HG02885 (cell line): Measurements from ENCODE around the gene MAEA.
"Not testable (repeated sequence)": the region's sequence is repeated elsewhere in the genome, so short reads cannot be mapped to it uniquely, and the experiment has no call there.

ENCODE experiments used
- ATAC-seq: cut with Tn5 transposase; IDR thresholded peaks from one replicate; pipeline ENCODE4 v1.9.1; 2021; ENCODE audit warnings: mild to moderate bottlenecking; ENCODE audit not compliant: unreplicated experiment, poor library complexity

The MAEA gene

DNA sequence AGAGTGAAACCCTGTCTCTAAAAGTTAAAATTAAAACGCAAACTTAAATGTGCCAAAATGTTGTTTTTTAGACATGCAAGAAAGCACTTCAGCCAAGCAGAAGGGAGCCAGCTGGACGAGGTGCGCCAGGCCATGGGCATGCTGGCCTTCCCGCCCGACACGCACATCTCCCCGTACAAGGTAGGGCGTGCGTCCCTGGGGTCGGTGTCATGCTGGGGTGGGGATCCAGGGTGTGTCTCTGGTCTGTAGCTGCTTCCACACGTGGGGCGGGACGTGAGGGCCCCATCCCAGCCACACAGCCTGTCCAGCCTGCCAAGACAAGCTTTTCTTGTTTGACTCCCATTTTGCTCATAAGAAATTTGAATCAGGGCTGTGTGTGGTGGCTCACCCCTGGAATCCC lies 43.0 kb downstream of the MAEA start:
- no peak for ATAC-seq

DNA sequence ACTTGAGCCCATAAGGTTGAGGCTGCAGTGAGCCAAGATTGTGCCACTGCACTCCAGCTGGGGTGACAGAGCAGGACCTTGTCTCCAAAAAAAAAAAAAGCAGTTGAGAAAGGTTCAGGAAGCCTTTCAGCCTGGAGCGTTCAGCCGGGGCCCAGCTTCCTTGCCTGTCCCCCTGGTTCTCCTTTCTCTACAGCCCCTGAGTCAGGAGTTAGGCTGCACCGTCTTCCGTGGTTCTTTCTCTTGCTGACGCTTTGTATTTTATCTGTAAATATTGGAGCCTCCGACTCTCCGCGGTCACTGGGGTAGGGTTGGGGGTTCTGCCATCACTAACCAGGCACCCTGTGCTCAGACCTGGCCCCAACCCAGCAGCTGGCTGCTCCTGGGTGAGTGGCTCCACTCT lies 43.6 kb downstream of the MAEA start:
- ATAC-seq = no peak

DNA sequence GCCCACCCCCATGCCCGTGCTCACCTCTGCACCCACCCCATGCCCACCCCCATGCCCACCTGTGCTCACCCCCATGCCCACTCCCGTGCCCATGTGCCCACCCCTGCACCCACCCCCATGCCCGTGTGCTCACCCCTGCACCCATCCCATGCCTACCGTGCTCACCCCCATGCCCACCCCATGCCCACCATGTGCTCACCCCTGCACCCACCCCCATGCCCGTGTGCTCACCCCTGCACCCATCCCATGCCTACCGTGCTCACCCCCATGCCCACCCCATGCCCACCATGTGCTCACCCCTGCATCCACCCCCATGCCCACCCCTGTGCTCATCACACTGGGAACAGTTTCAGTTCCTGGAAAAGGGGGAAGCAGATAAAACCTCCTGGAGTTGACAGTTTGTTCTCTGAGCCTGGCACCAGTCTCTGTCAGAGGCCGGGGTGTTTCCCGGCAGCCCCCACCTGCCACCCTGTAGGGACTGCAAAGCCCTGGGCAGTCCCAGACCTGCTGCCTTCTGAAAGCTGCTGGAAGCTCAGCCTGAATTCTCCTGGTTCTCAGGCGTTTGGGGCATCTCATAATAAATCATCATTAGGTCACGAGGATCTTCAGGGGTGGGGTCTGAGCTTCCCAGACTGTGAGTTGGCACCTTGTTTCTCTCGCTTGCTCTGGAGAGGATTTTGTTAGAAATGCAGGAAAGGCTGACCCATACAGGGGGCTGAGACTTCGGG lies 44.3 kb downstream of the MAEA start:
- not testable (repeated sequence) for ATAC-seq

DNA sequence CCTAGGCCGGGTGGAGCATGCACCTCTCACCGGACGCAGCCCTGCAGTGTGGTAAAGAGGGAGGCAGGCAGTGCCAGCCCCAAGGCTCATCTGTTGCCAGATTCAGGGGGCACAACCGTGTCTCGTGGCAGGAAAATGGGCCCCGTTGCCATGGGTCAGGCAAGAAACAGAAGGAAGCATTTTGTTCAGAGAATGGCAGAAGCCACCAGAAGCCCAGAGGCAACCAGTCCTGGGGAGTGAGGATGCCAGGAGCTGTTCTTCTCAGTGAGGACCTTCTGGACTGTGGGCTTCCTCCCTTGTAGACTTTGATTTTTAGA lies 44.8 kb downstream of the MAEA start:
- ATAC-seq = no peak

DNA sequence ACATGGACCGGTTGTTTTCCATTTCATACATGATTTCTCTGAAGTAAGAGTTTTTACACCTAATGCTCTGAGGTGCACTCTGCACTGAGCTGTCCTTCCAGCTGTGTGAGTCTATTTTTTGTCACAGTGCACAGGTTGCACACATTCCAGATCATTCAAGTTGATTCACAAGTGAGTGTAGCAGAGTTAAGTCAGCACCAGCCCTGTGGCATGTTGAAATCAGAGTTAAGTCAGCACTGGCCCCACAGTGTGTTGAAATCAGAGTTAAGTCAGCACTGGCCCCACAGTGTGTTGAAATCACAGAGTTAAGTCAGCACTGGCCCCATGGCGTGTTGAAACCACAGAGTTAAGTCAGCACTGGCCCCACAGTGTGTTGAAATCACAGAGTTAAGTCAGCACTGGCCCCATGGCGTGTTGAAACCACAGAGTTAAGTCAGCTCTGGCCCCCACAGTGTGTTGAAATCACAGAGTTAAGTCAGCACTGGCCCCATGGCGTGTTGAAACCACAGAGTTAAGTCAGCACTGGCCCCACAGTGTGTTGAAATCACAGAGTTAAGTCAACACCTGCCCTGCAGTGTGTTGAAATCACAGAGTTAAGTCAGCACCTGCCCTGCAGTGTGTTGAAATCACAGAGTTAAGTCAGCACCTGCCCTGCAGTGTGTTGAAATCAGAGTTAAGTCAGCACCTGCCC lies 45.6 kb downstream of the MAEA start:
- not testable (repeated sequence) for ATAC-seq

DNA sequence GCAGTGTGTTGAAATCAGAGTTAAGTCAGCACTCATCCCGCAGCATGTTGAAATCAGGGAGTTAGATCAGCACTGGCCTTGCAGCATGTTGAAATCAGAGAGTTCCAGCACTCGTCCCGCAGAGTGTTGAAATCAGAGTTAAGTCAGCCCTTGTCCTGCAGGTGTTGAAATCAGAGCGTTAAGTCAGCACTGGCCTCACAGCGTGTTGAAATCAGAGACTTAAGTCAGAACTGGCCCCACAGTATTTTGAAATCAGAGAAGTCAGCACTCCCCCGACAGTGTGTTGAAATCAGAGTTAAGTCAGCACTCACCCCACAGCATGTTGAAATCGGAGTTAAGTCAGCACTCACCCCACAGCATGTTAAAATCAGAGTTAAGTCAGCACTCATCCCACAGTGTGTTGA lies 46.4 kb downstream of the MAEA start:
- ATAC-seq = no peak

DNA sequence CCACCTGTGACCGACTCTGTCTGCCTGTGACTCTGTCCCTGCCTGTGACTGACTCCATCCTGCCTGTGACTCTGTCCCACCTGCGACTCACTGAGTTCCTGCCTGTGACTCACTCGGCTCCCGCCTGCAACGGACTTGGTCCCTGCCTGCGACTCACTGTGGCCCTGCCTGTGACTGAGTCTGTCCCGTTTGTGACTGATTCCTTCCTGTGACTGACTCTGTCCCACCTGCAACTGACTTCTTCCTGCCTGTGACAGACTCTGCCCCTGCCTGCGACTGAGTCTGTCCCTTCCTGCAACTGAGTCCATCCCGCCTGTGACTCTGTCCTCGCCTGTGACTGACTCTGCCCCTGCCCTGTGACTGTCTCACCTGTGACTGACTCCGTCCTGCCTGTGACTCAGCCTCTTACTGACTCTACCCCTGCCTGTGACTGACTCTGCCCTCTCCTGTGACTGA lies 47.7 kb downstream of the MAEA start:
- no peak for ATAC-seq

DNA sequence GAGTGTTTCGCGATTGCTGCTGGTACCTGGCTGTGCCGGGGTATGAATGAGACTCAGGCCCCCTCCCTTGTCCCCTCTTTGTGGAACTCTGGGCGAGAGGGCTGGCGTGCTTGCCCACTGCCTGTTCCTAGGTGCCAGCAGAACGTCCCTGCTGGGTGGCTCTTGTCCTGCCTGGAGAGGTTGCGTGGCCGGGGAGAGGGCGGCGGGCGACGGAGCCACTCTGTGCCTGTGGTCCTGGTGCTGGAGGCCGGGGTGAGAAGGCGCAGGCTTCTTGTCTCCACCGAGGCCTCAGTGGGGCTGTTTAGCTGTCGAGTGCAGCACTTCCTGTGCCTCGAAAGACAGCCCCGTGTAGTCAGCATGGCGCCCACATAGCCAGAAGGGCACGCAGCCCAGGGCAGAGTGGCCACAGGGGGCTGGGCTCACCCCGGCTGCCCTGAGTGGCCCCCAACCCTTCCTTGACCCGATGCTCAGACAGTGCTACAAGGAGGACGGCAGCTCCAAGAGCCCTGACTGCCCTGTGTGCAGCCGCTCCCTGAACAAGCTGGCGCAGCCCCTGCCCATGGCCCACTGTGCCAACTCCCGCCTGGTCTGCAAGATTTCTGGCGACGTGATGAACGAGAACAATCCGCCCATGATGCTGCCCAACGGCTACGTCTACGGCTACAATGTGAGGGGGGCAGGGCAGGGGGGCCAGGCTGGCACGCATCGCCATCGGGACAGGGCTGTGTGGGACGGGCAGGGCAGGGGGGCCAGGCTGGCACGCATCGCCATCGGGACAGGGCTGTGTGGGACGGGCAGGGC lies 48.5 kb downstream of the MAEA start:
- no peak for ATAC-seq

DNA sequence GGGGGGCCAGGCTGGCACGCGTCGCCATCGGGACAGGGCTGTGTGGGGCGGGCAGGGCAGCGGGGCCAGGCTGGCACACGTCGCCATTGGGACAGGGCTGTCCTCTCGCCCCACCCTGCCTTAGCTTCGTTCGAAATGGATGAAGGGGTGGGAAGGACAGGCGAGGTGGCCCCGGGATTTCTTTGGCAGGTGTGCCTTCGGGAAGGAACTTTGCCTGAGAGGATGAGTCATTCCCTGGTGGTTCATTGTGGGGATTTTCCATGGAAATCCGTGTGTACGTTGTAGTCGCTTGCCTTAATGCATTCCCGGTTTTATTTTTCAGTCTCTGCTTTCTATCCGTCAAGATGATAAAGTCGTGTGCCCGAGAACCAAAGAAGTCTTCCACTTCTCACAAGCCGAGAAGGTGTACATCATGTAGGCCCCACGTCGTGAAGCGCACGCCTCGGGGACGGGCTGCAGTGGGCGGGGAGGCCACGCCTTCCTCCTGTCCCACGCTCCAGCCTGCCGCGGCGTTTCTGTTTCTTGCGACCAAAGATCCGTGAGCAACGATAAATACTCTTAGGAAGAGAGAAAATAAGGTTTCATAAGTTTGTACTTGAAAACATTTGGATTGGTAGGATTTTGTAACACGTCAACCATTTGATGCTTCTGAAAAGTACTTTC lies 49.2 kb downstream of the MAEA start:
- ATAC-seq = no peak

DNA sequence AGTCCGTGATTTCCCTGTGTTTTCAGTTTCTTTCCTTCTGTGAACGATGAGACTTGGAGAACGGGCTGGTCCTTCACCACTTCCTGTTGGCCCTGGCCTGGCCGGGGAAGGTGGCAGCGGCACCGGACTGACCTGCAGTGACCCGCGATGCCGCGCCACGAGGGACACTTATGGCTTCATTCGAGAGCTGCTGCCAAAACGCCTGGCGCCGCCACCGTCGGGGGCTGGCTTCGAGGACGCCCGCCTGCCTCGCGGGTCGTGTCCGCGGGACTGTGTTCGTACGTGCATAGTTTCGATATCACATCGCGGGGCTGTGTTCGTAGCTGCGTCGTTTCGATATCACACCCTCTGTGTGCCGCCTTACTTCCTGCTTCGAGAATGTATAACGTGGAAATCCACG lies 49.8 kb downstream of the MAEA start:
- ATAC-seq = no peak

DNA sequence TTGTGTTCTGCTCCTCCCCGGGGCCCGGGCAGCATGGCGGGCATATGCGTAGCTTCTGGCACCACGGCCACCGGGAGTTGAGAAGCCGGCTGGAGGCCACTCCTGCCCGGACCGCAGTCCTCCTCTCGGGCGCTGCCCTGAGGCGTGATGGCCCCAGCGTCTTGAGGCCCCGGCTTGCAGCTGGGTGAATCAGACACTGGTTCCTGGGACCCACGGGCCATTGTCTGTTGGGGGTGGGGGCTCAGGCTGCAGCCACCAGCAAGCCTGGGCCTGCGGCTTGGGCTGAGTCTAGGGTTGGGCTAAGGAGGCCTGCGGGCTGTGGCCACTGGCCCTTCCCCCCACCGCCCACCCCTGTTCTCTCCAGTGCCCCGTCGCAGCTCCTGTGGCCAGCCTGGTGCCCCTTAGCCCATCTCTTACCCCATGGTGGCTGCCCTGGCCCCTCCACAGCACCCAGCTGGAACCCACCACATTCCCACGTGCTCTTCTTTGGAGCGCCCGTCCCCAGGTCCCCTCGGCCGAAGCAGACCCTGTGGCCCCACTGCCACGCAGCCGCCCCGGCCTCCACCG lies 50.6 kb downstream of the MAEA start:
- ATAC-seq = no peak

DNA sequence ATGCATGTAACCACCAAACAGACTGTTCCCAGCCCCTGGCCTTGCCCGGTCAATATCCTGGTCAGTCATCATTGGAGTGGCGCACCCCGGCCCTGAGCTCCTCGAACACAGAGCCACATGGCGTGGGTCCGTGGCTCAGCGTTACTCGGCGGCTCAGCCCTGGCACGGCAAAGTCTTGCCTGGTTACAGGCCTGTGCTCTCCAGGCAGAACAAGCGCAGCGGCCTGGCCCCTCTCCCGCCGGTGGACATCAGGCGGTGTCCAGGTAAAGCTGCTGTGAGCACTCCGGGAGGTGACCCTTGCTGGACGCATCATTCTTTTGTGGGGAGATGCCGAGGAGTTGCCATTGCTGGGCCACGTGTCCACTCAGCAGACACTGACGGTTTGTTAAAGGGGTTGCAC lies 51.2 kb downstream of the MAEA start:
- no peak for ATAC-seq

DNA sequence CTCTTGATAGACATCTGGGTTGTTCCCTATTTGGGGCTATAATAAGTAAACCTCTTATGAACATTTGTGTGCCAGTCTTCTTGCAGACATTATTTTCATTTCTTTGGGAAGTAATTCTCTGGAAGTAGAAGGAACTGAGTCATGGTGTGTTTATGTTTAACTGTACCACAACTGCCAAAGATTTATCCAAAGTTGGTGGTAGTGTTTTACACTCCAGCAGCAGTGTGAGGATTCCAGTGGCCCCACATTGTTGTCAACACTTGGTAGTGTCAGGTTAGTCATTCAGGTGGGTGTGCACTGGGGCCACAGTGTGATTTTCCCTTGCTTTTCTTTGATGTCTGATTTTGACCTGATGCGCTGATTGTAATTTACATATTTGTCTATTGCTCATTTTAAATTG lies 52.3 kb downstream of the MAEA start:
- ATAC-seq = no peak

DNA sequence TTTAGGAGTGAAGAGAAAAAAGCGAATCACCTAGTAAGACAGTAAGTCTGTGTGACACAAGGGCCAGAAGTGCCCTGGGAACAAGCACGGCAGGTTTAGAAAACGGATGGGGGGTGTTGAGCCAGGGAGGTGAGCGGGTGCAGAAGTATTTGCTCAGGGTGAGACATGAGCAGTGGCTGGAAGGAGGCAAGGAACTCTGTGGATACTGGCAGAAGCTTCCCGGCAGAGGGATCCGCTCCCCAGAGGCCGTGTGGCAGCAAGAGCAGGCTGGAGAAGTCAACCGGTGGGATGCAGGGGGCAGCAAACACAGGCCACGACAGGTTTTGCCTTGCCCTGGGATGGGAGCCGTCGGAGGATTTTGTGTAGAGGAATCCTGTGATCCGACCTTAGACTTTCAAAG lies 55.0 kb downstream of the MAEA start:
- ATAC-seq = no peak

DNA sequence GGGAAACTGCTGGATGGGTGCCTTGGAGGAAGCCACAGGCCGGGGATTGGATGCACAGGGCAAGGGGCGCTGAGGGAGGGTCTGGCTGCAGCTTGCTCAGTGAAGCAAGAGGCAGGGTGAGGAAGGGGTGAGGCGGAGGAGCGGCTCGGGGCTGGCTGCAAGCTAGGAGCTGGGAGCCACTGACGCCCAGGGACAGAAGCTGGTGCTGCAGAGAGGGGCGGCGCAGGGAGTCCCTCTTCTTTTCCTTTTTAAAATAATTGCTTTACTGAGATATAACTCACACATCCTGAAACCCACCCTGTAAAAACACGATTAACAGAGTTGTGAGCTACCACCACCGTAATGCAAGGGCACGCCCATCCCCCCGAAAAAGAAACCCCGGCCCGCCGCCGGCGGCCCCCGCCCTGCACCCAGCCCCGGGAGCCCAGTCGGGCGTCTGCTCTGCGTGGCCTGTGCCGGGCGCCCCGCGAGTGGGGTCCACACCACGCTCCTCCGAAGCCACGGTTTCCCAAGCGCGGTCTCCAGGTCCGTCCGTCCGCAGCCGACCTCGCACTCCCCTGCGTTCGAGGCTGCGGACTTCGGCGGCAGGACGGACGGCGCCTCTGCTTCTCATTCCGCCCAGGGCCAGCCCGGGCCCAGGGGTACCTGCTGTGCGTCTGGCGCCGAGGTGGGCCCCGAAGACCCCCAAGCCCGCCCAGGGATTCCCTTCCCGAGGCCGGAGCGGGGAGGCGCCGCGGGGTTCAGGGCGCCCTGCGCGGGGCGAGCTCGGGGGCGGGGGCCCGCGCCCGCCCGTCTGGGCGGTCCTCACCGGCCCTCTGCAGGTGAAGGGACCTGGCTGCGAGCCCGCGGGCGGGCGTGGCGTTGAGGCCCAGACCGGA lies 56.5 kb downstream of the MAEA start:
- ATAC-seq = peak; percentile 24

DNA sequence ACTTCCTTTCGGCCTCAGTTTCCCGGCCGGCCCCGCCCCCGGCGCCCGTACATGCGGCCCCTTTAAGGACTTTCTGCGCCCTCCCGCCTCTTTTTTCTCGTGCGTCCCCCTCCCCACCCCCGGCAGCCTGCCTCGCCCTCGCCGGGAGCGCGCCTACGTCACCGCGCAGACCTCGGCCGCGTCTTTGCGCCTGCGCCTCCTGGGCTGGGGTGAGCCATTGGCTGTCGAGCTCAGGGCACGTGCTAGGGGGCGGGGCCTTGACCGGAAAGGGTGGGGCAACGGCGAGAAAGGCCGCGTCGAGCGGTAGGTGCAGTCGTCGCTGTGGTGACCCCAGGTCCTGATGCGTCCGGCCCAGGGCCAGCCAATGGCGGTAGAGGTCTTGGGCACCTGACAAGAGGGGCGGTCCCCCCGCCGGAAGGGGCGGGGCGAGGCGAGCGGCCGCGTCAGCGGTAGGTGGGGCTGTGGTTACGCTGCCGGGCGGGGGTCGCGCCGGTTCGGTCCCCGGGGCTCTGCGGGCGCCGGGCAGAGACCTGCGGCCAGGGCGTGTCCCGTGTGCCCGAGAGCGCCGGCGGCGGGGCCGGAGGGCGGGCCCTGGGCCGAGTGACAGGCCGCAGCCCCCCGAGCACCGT lies 57.2 kb downstream of the MAEA start, which contains the start of gene UVSSA:
Gene UVSSA (plus strand): TSS at position 428 of the 629 bp plus-strand sequence. CDS start 884 bp downstream, outside the sequence.
- peak; percentile 93 for ATAC-seq

DNA sequence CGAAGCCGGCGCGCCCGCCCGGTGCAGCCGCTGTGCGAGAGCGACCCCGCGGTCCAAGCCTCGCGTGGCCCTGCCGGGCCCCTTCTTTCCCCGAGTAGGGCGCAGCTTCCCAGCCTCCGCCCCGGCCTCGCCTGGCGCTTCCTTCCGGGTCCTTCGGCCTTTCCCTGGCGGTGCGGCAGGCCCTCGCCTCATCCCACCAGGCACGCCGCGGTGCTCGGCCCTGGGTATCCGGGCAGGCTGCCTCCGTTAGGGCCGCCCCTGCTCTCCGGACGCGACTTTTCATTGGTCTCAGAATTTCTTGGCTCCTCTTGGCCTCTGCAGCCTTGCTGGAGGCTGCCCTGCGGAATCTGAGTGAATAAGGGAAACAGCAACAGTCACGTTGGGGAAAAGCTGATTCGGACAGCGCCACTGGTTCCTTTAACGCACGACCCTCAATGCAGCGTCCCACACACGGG lies 57.7 kb downstream of the MAEA start:
- peak; percentile 26 for ATAC-seq

DNA sequence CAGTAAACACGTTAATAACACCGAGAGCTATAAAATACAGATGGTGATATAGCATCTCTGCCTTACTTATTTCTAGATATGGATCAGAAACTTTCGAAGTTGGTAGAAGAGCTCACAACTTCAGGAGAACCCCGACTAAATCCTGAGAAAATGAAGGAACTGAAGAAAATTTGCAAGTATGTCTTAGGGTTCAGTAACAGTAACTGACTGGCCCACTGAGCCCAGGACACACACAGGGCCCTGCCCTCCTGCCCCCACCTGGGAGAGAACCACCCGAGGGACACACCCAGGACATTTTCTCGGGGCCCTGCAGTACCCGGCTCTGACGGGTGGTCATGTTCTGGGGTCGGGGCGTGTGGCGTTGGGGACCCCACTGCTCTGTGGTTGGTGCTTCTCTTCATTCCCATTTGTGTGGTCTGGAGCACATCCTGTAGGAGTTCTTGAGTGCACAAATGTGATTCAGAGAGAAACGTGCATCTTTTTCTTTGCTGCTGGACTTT lies 58.4 kb downstream of the MAEA start:
- ATAC-seq = no peak

DNA sequence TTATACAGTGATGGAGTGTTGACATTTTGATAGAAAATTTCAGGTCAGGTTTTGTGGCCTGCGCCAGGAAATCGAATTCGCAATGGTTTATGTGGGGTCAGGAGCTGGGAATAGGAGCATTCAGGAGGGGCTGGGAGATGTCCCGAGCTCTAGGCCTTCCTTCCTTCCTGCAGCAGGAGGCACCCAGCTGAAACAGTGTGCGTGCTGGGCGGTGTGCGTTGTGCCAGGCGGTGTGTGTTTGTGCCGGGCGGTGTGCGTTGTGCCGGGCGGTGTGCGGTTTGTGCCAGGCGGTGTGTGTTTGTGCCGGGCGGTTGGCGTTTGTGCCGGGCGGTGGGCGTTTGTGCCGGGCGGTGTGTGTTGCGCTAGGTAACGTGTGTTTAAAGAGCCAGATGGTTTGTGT lies 59.1 kb downstream of the MAEA start:
- ATAC-seq = no peak
